ENCODE measurements around the gene NUDT1. TPM values are rescaled to one million over a fixed set of nuclear protein-coding genes. Genes with fewer than 3 reads are reported as not detected.

Gene NUDT1
- total and polyA plus RNA-seq, 2 donors (not counting 1 experiment from before 2014, with no cell fraction given) = 19.8 to 28.4 TPM

DNA sequence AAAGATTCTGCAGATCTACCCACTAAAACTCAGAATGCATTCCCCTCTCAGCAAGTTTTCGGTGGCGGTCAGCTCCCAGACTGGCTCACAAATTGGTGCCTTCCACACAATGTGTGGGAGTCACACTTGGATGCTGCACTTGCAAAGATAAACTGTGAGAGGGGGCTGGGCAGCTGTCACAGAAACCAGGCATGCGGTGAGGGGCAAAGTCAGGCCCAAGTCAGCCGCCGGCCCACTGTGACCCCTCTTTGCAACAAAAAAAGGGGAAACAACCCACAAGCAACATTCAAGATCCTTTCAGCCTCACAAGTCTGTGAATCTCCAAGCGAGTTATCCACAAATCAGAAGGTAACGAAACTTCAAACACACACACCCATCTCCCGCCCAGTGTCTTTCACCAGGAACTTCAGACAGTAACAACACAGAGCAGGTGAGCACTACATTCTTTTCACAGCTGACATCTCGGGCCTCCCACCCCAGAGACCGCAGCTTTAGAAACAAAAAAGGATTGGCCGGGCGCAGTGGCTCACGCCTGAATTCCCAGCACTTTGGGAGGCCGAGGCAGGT is 40.2 kb downstream of the NUDT1 start:
- Histone ChIP-seq H3K27me3 (ENCODE audit: control insufficient read depth, insufficient read depth, low read length) (no peaks in the 10 kb centered on the region), H2AFZ (ENCODE audit: low read length) (peak overlapping the region; percentile 56), H3K4me3 (replicated peaks in 1 of 4; ENCODE audit: control extremely low read depth in 1 of 4, insufficient read depth in 1 of 4, low read depth in 3 of 4, low read length in 4 of 4) (no peak overlapping the region), H3K4me1 (ENCODE audit: control insufficient read depth, extremely low read depth, insufficient read depth, low read length) (peaks cover 4% of the 10 kb centered on the region), H3K9ac (ENCODE audit: insufficient read depth, low read length) (no peak overlapping the region), H4K20me1 (ENCODE audit: control insufficient read depth, extremely low read depth, insufficient read depth, low read length) (no peaks in the 10 kb centered on the region), H3K9me3 (ENCODE audit: control insufficient read depth, insufficient read depth, low read depth, low read length) (no peaks in the 10 kb centered on the region), H3K4me2 (ENCODE audit: extremely low read depth, insufficient read depth, low read length) (peak overlapping the region; percentile 74), H3K79me2 (ENCODE audit: control insufficient read depth, insufficient read depth, low read length) (peaks cover 3% of the 10 kb centered on the region), H3K36me3 (ENCODE audit: control insufficient read depth, insufficient read depth, low read length) (no peaks in the 10 kb centered on the region), H3K27ac (ENCODE audit: insufficient read depth, low read length) (no peak overlapping the region)
- TF ChIP-seq CTCF (conservative IDR thresholded peaks at IDR 0.05 in 1 of 2, IDR thresholded peaks at IDR 0.05 in 1 of 2; ENCODE audit: low read depth in 1 of 2, low read length in 2 of 2) (no peak), EZH2 (IDR thresholded peaks at IDR 0.05; ENCODE audit: low read length, missing control alignments) (no peak)
- no peak for DNase-seq (ENCODE audit: low read depth in 2 of 2)

- no peaks in the 10 kb centered on the region for H3K9me3 ChIP-seq (ENCODE audit: control insufficient read depth, insufficient read depth, low read depth, low read length)
- H3K4me3 ChIP-seq (replicated peaks in 1 of 4; ENCODE audit: control extremely low read depth in 1 of 4, insufficient read depth in 1 of 4, low read depth in 3 of 4, low read length in 4 of 4) = no peak overlapping the region
- H3K9ac ChIP-seq (ENCODE audit: insufficient read depth, low read length) = no peak overlapping the region
- TF ChIP-seq EZH2 (IDR thresholded peaks at IDR 0.05; ENCODE audit: low read length, missing control alignments) = no peak
- no peak for TF ChIP-seq CTCF (conservative IDR thresholded peaks at IDR 0.05 in 1 of 2, IDR thresholded peaks at IDR 0.05 in 1 of 2; ENCODE audit: low read depth in 1 of 2, low read length in 2 of 2)
- H3K27me3 ChIP-seq (ENCODE audit: control insufficient read depth, insufficient read depth, low read length) = no peaks in the 10 kb centered on the region
- H3K4me2 ChIP-seq (ENCODE audit: extremely low read depth, insufficient read depth, low read length) = no peak overlapping the region
- peaks cover 3% of the 10 kb centered on the region for H3K79me2 ChIP-seq (ENCODE audit: control insufficient read depth, insufficient read depth, low read length)
- H2AFZ ChIP-seq (ENCODE audit: low read length) = no peak overlapping the region
- no peak overlapping the region for H3K27ac ChIP-seq (ENCODE audit: insufficient read depth, low read length)
- DNase-seq (ENCODE audit: low read depth in 2 of 2) = no peak
- H3K4me1 ChIP-seq (ENCODE audit: control insufficient read depth, extremely low read depth, insufficient read depth, low read length) = peaks cover 4% of the 10 kb centered on the region
- no peaks in the 10 kb centered on the region for H3K36me3 ChIP-seq (ENCODE audit: control insufficient read depth, insufficient read depth, low read length)
- H4K20me1 ChIP-seq (ENCODE audit: control insufficient read depth, extremely low read depth, insufficient read depth, low read length) = no peaks in the 10 kb centered on the region
These were observed 41.0 kb downstream of the NUDT1 start for GRCh38 chr7:2283074-2283473.

GRCh38 chr7:2287745-2288144 is 45.7 kb downstream of the NUDT1 start:
- H3K36me3 ChIP-seq (ENCODE audit: control insufficient read depth, insufficient read depth, low read length) = no peaks in the 10 kb centered on the region
- no peak for DNase-seq (ENCODE audit: low read depth in 2 of 2)

More at GRCh38 chr7:2287745-2288144, 45.7 kb downstream of the NUDT1 start:
- Histone ChIP-seq H3K79me2 (ENCODE audit: control insufficient read depth, insufficient read depth, low read length) (peaks cover 1% of the 10 kb centered on the region), H3K9ac (ENCODE audit: insufficient read depth, low read length) (no peak overlapping the region), H3K4me1 (ENCODE audit: control insufficient read depth, extremely low read depth, insufficient read depth, low read length) (no peaks in the 10 kb centered on the region), H3K4me3 (replicated peaks in 1 of 4; ENCODE audit: control extremely low read depth in 1 of 4, insufficient read depth in 1 of 4, low read depth in 3 of 4, low read length in 4 of 4) (no peak overlapping the region), H3K27me3 (ENCODE audit: control insufficient read depth, insufficient read depth, low read length) (no peaks in the 10 kb centered on the region), H3K4me2 (ENCODE audit: extremely low read depth, insufficient read depth, low read length) (no peak overlapping the region), H3K9me3 (ENCODE audit: control insufficient read depth, insufficient read depth, low read depth, low read length) (no peaks in the 10 kb centered on the region), H2AFZ (ENCODE audit: low read length) (no peak overlapping the region), H4K20me1 (ENCODE audit: control insufficient read depth, extremely low read depth, insufficient read depth, low read length) (no peaks in the 10 kb centered on the region), H3K27ac (ENCODE audit: insufficient read depth, low read length) (no peak overlapping the region)
- TF ChIP-seq EZH2 (IDR thresholded peaks at IDR 0.05; ENCODE audit: low read length, missing control alignments) (no peak), CTCF (conservative IDR thresholded peaks at IDR 0.05 in 1 of 2, IDR thresholded peaks at IDR 0.05 in 1 of 2; ENCODE audit: low read depth in 1 of 2, low read length in 2 of 2) (no peak)
